Liver (tissue), 9 donors: ENCODE measurements around the gene DDX59. TPM values are rescaled to one million over a fixed set of nuclear protein-coding genes. Genes with fewer than 3 reads are reported as not detected.

Experiments used
- DNase-seq: peaks from one replicate; pipeline ENCODE4 v3.0.0-alpha.2; 2017; ENCODE audit warnings: low spot score
- H3K27ac ChIP-seq, 2 donors: one replicate each; pipeline ENCODE4 v1.7.0; 2013; ENCODE audit warnings: inconsistent platforms in 2 of 2, low read length in 2 of 2, control low read depth in 1 of 2, low read depth in 1 of 2, mild to moderate bottlenecking in 1 of 2
- H3K27me3 ChIP-seq, 4 donors: one replicate each; pipeline versions ENCODE4 v1.6.1 to v1.7.0; 2013; ENCODE audit warnings: low read length in 3 of 4, inconsistent platforms in 1 of 4, mild to moderate bottlenecking in 1 of 4, moderate library complexity in 1 of 4; ENCODE audit not compliant: control insufficient read depth in 4 of 4, insufficient read depth in 4 of 4
- H3K36me3 ChIP-seq, 4 donors: one replicate each; pipeline versions ENCODE4 v1.6.1 to v1.7.0; 2013; ENCODE audit warnings: low read length in 3 of 4, mild to moderate bottlenecking in 3 of 4, low read depth in 1 of 4, moderate library complexity in 1 of 4; ENCODE audit not compliant: control insufficient read depth in 4 of 4, insufficient read depth in 3 of 4
- H3K4me1 ChIP-seq, 4 donors: one replicate each; pipeline versions ENCODE4 v1.6.1 to v1.7.0; 2013; ENCODE audit warnings: low read length in 3 of 4, mild to moderate bottlenecking in 3 of 4, moderate library complexity in 1 of 4; ENCODE audit not compliant: control insufficient read depth in 4 of 4, insufficient read depth in 4 of 4
- H3K4me3 ChIP-seq, 3 donors: one replicate each; pipeline versions ENCODE4 v1.6.1 to v1.7.0; 2013; ENCODE audit warnings: low read length in 3 of 3, control low read depth in 1 of 3, low read depth in 1 of 3, mild to moderate bottlenecking in 1 of 3
- H3K9ac ChIP-seq, 2 donors: one replicate each; pipeline ENCODE4 v1.7.0; 2013; ENCODE audit warnings: low read length in 2 of 2, mild to moderate bottlenecking in 2 of 2, moderate library complexity in 2 of 2, control low read depth in 1 of 2, low read depth in 1 of 2
- H3K9me3 ChIP-seq, 4 donors: one replicate each; pipeline versions ENCODE4 v1.6.1 to v1.7.0; 2013; ENCODE audit warnings: low read length in 3 of 4; ENCODE audit not compliant: control insufficient read depth in 4 of 4
- EGR1 ChIP-seq, 2 donors: IDR thresholded peaks; 2 replicates each; pipeline ENCODE4 v1.6.1; 2016 to 2018; ENCODE audit warnings: antibody characterized with exemption in 2 of 2, low read depth in 2 of 2
- FOXA1 ChIP-seq: IDR thresholded peaks from 2 replicates; pipeline ENCODE4 v1.6.1; 2016; ENCODE audit warnings: antibody characterized with exemption
- FOXA2 ChIP-seq: IDR thresholded peaks from 2 replicates; pipeline ENCODE4 v1.6.1; 2016; ENCODE audit warnings: antibody characterized with exemption
- GABPA ChIP-seq, 2 donors: IDR thresholded peaks in 1 of 2; conservative IDR thresholded peaks in 1 of 2; 2 replicates each; pipeline ENCODE4 v1.6.1; 2016; ENCODE audit warnings: antibody characterized with exemption in 2 of 2, mild to moderate bottlenecking in 1 of 2, moderate library complexity in 1 of 2
- HNF4A ChIP-seq, 2 donors: conservative IDR thresholded peaks; 2 replicates each; pipeline ENCODE4 v1.6.1; 2016; ENCODE audit warnings: antibody characterized with exemption in 2 of 2, mild to moderate bottlenecking in 2 of 2
- HNF4G ChIP-seq: IDR thresholded peaks from 2 replicates; pipeline ENCODE4 v1.6.1; 2016; ENCODE audit warnings: antibody characterized with exemption
- JUND ChIP-seq, 2 donors: IDR thresholded peaks; 2 replicates each; pipeline ENCODE4 v1.6.1; 2016; ENCODE audit warnings: antibody characterized with exemption in 2 of 2
- NR2F2 ChIP-seq: IDR thresholded peaks from 2 replicates; pipeline ENCODE4 v1.6.1; 2016; ENCODE audit warnings: antibody characterized with exemption
- RAD21 ChIP-seq, 2 donors: IDR thresholded peaks; 2 replicates each; pipeline ENCODE4 v1.6.1; 2016; ENCODE audit warnings: antibody characterized with exemption in 2 of 2, mild to moderate bottlenecking in 2 of 2
- RXRA ChIP-seq, 2 donors: IDR thresholded peaks; 2 replicates each; pipeline ENCODE4 v1.6.1; 2017 to 2018; ENCODE audit warnings: antibody characterized with exemption in 2 of 2, mild to moderate bottlenecking in 1 of 2
- SP1 ChIP-seq: IDR thresholded peaks from 2 replicates; pipeline ENCODE4 v1.6.1; 2018; ENCODE audit warnings: antibody characterized with exemption, mild to moderate bottlenecking
- TAF1 ChIP-seq: conservative IDR thresholded peaks from 2 replicates; pipeline ENCODE4 v1.6.1; 2016; ENCODE audit warnings: antibody characterized with exemption, mild to moderate bottlenecking
- YY1 ChIP-seq: IDR thresholded peaks from 2 replicates; pipeline ENCODE4 v1.6.1; 2016; ENCODE audit warnings: antibody characterized with exemption, mild to moderate bottlenecking
- polyA plus RNA-seq, 2 donors: library from polyadenylated mRNA; stranded (reverse) in 1 of 2; unstranded in 1 of 2; fragments of 200-250 nt in 1 of 2; fragments of >200 nt in 1 of 2; fragmentation: Nextera tagmentation in 1 of 2; extraction: Ambion mirVana in 1 of 2; gene quantifications; one replicate each; pipeline versions ENCODE4 v1.2.1 to v1.2.3, GENCODE V29; 2013 to 2015
- total RNA-seq, 2 donors: library from RNA; depleted of rRNA; stranded (reverse); fragments of >200 nt; gene quantifications; one replicate each; pipeline ENCODE4 v1.2.3, GENCODE V29; 2014
- TF ChIP-seq, protein P1 (sequence below): IDR thresholded peaks from 2 replicates; pipeline ENCODE4 v1.6.1; 2016; ENCODE audit warnings: antibody characterized with exemption, mild to moderate bottlenecking
- TF ChIP-seq, protein P2 (sequence below): IDR thresholded peaks from 2 replicates; pipeline ENCODE4 v1.6.1; 2016; ENCODE audit warnings: antibody characterized with exemption
- TF ChIP-seq, protein P3 (sequence below): fragments of 150-350 bp; IDR thresholded peaks from 2 replicates; pipeline ENCODE4 v1.5.1; 2017; ENCODE audit warnings: improper control_type of control experiment, low read depth, low read length; ENCODE audit not compliant: missing input control
- TF ChIP-seq, protein P4 (sequence below): IDR thresholded peaks from 2 replicates; pipeline ENCODE4 v1.6.1; 2016; ENCODE audit warnings: antibody characterized with exemption
- TF ChIP-seq, protein P5 (sequence below): IDR thresholded peaks from 2 replicates; pipeline ENCODE4 v1.6.1; 2016; ENCODE audit warnings: antibody characterized with exemption
- donor health status: healthy.
- donor health status: healthy.
- donor health status: healthy.
- donor health status: healthy.
- donor health status: healthy.

DDX59 gene
- total and polyA plus RNA-seq, 4 donors, result 5.8 to 12.1 (median 8.6) TPM

DNA sequence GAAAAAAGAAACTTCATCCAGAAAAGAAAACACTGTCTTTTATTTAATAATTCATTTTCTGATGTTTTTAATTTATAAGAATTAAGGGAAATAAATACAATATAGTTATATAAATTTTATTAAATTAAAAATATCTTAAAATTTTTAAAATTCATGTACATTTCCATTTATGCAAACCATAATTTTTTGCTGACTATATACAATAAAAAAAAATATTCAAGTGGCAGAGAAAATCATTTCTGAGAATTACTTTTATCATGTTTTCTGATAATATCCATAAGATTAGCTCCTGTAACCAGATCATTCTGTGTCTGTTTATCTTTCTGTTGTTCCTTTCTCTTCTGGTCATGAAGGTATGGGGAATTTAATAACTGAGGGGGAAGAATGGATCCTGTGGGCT is 25.7 kb downstream of the DDX59 start:
- TF ChIP-seq, protein P1, sequence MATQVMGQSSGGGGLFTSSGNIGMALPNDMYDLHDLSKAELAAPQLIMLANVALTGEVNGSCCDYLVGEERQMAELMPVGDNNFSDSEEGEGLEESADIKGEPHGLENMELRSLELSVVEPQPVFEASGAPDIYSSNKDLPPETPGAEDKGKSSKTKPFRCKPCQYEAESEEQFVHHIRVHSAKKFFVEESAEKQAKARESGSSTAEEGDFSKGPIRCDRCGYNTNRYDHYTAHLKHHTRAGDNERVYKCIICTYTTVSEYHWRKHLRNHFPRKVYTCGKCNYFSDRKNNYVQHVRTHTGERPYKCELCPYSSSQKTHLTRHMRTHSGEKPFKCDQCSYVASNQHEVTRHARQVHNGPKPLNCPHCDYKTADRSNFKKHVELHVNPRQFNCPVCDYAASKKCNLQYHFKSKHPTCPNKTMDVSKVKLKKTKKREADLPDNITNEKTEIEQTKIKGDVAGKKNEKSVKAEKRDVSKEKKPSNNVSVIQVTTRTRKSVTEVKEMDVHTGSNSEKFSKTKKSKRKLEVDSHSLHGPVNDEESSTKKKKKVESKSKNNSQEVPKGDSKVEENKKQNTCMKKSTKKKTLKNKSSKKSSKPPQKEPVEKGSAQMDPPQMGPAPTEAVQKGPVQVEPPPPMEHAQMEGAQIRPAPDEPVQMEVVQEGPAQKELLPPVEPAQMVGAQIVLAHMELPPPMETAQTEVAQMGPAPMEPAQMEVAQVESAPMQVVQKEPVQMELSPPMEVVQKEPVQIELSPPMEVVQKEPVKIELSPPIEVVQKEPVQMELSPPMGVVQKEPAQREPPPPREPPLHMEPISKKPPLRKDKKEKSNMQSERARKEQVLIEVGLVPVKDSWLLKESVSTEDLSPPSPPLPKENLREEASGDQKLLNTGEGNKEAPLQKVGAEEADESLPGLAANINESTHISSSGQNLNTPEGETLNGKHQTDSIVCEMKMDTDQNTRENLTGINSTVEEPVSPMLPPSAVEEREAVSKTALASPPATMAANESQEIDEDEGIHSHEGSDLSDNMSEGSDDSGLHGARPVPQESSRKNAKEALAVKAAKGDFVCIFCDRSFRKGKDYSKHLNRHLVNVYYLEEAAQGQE, result no peak
- TF ChIP-seq RAD21 (IDR thresholded peaks at IDR 0.05) (no peak), HNF4G (no peak), JUND (IDR thresholded peaks at IDR 0.05) (no peak), RXRA (IDR thresholded peaks at IDR 0.05) (no peak), SP1 (no peak), EGR1 (IDR thresholded peaks at IDR 0.05; ENCODE audit: low read depth in 2 of 2) (no peak), FOXA2 (no peak), NR2F2 (no peak), HNF4A (conservative IDR thresholded peaks at IDR 0.05) (no peak), TAF1 (no peak), FOXA1 (no peak), YY1 (no peak), GABPA (IDR thresholded peaks at IDR 0.05 in 1 of 2, conservative IDR thresholded peaks at IDR 0.05 in 1 of 2) (no peak)
- TF ChIP-seq, protein P2, sequence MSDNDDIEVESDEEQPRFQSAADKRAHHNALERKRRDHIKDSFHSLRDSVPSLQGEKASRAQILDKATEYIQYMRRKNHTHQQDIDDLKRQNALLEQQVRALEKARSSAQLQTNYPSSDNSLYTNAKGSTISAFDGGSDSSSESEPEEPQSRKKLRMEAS, result no peak
- TF ChIP-seq, protein P3, sequence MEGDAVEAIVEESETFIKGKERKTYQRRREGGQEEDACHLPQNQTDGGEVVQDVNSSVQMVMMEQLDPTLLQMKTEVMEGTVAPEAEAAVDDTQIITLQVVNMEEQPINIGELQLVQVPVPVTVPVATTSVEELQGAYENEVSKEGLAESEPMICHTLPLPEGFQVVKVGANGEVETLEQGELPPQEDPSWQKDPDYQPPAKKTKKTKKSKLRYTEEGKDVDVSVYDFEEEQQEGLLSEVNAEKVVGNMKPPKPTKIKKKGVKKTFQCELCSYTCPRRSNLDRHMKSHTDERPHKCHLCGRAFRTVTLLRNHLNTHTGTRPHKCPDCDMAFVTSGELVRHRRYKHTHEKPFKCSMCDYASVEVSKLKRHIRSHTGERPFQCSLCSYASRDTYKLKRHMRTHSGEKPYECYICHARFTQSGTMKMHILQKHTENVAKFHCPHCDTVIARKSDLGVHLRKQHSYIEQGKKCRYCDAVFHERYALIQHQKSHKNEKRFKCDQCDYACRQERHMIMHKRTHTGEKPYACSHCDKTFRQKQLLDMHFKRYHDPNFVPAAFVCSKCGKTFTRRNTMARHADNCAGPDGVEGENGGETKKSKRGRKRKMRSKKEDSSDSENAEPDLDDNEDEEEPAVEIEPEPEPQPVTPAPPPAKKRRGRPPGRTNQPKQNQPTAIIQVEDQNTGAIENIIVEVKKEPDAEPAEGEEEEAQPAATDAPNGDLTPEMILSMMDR, result no peak
- TF ChIP-seq, protein P4, sequence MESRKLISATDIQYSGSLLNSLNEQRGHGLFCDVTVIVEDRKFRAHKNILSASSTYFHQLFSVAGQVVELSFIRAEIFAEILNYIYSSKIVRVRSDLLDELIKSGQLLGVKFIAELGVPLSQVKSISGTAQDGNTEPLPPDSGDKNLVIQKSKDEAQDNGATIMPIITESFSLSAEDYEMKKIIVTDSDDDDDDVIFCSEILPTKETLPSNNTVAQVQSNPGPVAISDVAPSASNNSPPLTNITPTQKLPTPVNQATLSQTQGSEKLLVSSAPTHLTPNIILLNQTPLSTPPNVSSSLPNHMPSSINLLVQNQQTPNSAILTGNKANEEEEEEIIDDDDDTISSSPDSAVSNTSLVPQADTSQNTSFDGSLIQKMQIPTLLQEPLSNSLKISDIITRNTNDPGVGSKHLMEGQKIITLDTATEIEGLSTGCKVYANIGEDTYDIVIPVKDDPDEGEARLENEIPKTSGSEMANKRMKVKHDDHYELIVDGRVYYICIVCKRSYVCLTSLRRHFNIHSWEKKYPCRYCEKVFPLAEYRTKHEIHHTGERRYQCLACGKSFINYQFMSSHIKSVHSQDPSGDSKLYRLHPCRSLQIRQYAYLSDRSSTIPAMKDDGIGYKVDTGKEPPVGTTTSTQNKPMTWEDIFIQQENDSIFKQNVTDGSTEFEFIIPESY, result no peak
- TF ChIP-seq, protein P5, sequence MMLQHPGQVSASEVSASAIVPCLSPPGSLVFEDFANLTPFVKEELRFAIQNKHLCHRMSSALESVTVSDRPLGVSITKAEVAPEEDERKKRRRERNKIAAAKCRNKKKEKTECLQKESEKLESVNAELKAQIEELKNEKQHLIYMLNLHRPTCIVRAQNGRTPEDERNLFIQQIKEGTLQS, result no peak

More for the DNA sequence above, 25.7 kb downstream of the DDX59 start:
- Histone ChIP-seq H3K4me3 (no peak overlapping the region), H3K9ac (no peak overlapping the region), H3K27ac (no peak overlapping the region), H3K9me3 (no peaks in the 10 kb centered on the region), H3K27me3 (no peaks in the 10 kb centered on the region), H3K36me3 (peaks cover 0 to 19% (median 9%) of the 10 kb centered on the region in 4 donors), H3K4me1 (peaks cover 0 to 3% (median 1%) of the 10 kb centered on the region in 4 donors)
- DNase-seq, result no peak
